ENCODE data around the gene ZNF213.

Gene ZNF213

GRCh38 chr16:3112058-3112880 lies 22.6 kb upstream of the ZNF213 start, which contains the start of gene ZNF205:
ZNF205 (plus strand) TSS chr16:3112586; CDS start chr16:3113431, 845 bp downstream.
- DNase-seq, result peak; percentile 68 to 83
- H3K9me3 ChIP-seq, result no peaks in the 10 kb centered on the region
- TF ChIP-seq CTCF (IDR thresholded peaks at IDR 0.05), result no peak
- H3K27ac ChIP-seq, result peak within 1 kb of the TSS; percentile 37 to 66
- H3K27me3 ChIP-seq, result no peaks in the 10 kb centered on the region
- intact Hi-C loops (cut with DNase I; ENCODE audit: low total_unique reads), result no loop called here
- H3K4me1 ChIP-seq, result peaks cover 0 to 33% (median 29%) of the 10 kb centered on the region in 4 donors
- peak within 1 kb of the TSS; percentile 65 to 67 for H3K4me3 ChIP-seq
- peaks cover 8 to 29% (median 23%) of the 10 kb centered on the region in 3 donors for H3K36me3 ChIP-seq

- Histone ChIP-seq H3K4me1 (peaks cover 0 to 30% (median 26%) of the 10 kb centered on the region in 4 donors), H3K27me3 (no peaks in the 10 kb centered on the region), H3K9me3 (no peaks in the 10 kb centered on the region), H3K4me3 (peak overlapping the region; percentile 65 to 67), H3K36me3 (peaks cover 8 to 37% (median 23%) of the 10 kb centered on the region in 3 donors), H3K27ac (peak overlapping the region; percentile 37 to 66)
- intact Hi-C loops (cut with DNase I; ENCODE audit: low total_unique reads), result no loop called here
- DNase-seq, result no peak
- no peak for TF ChIP-seq CTCF (IDR thresholded peaks at IDR 0.05)
These were observed 21.8 kb upstream of the ZNF213 start for GRCh38 chr16:3112881-3113574.

DNA sequence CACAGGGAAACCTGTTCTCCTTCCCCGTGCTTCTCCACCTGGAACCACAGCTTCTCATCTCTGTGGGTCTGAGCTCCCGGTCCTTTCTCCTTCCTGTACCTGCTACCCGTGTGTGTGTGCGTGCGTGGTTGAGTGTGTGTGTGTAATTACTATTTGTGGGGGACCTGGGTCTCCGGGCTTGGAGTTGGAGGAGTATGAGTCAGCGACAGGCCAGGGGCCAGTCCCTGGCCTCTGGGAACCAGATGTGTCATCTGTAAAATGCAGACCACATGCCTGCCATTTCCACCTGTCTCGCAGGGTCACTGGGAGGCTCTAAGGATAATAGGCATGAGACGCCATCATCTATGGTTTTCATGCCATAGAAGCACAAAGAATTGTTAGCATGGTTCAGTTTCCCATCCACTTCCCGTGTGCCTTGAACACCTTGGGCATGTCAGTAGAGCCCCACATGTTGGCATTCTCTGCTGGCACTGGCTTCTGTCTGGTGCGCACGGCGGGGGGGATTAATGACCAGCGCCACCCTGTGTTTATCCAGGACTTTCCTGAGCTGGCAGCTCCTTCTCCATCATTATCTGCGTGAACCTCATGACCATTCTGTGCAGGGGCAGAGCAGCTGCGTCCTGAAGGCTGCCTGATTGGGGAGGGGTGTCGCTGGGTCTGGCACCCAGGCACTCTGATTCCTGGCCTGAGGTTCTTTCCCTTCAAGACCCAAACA lies 20.9 kb upstream of the ZNF213 start:
- Histone ChIP-seq H3K36me3 (peaks cover 8 to 46% (median 32%) of the 10 kb centered on the region in 3 donors), H3K27me3 (no peaks in the 10 kb centered on the region), H3K27ac (no peak overlapping the region), H3K4me3 (peak overlapping the region; percentile 65 to 67), H3K4me1 (peaks cover 0 to 30% (median 26%) of the 10 kb centered on the region in 4 donors), H3K9me3 (no peaks in the 10 kb centered on the region)
- no peak for TF ChIP-seq CTCF (IDR thresholded peaks at IDR 0.05)
- no peak for DNase-seq
- intact Hi-C loops (cut with DNase I; ENCODE audit: low total_unique reads), result no loop called here

DNA sequence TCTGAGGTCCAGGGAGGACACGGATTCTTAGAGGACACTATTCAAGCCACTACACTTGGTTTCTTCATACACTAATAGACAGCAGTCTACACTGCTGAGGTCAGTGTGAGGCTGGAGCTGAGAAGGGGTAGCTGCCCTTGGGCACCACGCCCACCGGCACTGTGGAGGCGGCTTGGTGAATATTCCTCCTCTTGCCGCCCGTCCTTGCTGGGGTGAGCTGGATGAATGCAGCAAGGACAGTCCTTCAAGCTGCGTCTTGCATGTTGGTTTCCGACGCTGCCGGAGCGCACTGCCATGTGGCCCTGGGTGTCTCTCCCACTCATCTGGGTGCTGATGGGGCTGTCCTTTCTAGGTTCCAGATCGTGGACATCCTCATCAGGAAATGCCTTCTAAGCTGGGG lies 19.8 kb upstream of the ZNF213 start:
- TF ChIP-seq CTCF (IDR thresholded peaks at IDR 0.05), result no peak
- Histone ChIP-seq H3K9me3 (no peaks in the 10 kb centered on the region), H3K27me3 (no peaks in the 10 kb centered on the region), H3K36me3 (peaks cover 14 to 57% (median 43%) of the 10 kb centered on the region in 3 donors), H3K27ac (no peak overlapping the region), H3K4me1 (peaks cover 0 to 30% (median 26%) of the 10 kb centered on the region in 4 donors), H3K4me3 (no peak overlapping the region)
- DNase-seq, result no peak
- intact Hi-C loops (cut with DNase I; ENCODE audit: low total_unique reads), result no loop called here

DNA sequence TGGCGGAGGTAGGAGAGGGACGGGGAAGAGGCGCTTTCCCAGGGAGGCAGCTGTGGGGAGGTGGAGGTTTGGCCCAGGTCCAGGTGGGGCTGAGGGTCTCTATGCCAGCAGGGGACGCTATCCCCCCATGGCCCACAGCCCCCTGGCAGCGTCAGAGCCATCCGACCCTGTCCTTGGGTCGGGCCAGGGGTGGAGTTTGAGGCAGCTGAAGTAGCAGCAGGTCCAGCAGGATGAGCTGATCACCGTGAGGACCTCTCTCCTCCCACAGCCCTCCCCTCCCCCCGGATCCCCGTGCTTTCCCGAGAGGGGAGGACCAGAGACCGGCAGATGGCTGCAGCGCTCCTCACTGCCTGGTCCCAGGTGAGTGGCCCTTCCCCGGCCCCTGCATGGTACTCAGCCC lies 19.3 kb upstream of the ZNF213 start:
- H3K4me3 ChIP-seq, result no peak overlapping the region
- H3K36me3 ChIP-seq, result peaks cover 19 to 62% (median 48%) of the 10 kb centered on the region in 3 donors
- DNase-seq, result no peak
- no peaks in the 10 kb centered on the region for H3K27me3 ChIP-seq
- intact Hi-C loops (cut with DNase I; ENCODE audit: low total_unique reads), result no loop called here
- peaks cover 0 to 30% (median 26%) of the 10 kb centered on the region in 4 donors for H3K4me1 ChIP-seq
- no peak for TF ChIP-seq CTCF (IDR thresholded peaks at IDR 0.05)
- H3K27ac ChIP-seq, result no peak overlapping the region
- H3K9me3 ChIP-seq, result no peaks in the 10 kb centered on the region

All from tibial artery (tissue), 4 donors.